ENCODE results near the gene RAB3GAP1.
"Not testable (repeated sequence)": the region's sequence is repeated elsewhere in the genome, so short reads cannot be mapped to it uniquely, and the experiment has no call there.

RAB3GAP1 gene

DNA sequence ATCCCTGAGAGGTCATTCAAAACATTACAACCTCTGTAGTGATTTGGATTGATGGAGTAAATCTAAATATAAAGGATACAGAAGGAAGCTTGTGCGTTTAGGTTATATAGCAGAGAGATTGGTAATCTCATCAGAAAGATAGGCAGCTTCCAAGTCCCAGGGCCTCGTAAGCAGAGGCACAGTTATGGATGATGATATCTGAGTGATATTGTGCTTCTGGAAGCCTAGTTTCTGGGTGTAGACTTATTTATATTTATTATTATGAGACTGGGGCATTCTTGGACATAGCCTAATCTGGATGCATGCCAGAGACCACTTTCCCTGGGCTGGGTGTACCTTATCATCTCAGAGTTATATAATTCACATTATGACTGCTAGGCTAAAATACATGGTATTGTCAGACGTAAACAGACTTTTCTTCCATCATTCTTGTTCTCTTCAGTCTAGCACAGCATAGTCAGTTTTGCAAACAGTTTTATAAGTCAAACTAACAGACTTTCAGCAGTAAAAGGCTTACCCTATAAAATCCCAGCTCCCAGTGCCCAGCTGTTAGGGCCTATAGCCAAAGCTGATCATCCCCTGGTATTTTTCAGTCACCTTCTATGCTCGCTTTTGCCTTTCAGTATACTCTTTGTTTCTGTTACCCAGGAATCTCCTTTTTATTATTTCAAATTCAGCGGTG, 47.9 kb downstream of the RAB3GAP1 start:
- no peak for DNase-seq

DNA sequence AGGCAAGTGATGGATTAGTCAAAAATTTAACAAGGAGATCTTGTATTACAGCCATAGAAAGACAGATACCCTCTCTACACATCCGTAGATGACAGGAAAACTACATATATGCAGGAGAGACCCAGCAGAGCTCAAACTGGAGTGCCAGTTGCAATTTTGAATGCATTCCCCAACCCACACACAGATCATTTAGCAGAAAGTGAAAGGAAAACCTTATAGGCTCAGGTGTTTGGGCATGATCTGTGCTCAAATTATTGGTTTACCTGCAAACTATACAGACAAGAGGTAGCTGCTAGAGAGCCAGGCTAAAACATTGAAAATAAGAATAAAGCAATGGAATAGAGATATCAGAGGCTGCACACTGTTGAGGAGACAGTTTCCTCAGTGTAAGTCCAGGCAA, 51.8 kb downstream of the RAB3GAP1 start:
- no peak for DNase-seq

DNA sequence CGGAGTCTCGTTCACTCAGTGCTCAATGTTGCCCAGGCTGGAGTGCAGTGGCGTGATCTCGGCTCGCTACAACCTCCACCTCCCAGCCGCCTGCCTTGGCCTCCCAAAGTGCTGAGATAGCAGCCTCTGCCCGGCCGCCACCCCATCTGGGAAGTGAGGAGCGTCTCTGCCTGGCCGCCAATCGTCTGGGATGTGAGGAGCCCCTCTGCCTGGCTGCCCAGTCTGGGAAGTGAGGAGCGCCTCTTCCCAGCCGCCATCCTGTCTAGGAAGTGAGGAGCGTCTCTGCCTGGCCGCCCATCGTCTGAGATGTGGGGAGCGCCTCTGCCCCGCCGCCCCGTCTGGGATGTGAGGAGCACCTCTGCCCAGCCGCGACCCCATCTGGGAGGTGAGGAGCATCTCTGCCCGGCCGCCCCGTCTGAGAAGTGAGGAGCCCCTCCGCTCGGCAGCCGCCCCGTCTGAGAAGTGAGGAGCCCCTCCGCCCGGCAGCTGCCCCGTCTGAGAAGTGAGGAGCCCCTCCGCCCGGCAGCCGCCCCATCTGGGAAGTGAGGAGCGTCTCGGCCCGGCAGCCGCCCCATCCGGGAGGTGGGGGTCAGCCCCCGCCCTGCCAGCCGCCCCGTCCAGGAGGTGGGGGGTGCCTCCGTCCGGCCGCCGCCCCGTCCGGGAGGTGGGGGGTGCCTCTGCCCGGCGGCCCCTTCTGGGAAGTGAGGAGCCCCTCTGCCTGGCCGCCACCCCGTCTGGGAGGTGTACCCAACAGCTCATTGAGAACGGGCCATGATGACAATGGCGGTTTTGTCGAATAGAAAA, 53.6 kb downstream of the RAB3GAP1 start:
- DNase-seq = not testable (repeated sequence)

DNA sequence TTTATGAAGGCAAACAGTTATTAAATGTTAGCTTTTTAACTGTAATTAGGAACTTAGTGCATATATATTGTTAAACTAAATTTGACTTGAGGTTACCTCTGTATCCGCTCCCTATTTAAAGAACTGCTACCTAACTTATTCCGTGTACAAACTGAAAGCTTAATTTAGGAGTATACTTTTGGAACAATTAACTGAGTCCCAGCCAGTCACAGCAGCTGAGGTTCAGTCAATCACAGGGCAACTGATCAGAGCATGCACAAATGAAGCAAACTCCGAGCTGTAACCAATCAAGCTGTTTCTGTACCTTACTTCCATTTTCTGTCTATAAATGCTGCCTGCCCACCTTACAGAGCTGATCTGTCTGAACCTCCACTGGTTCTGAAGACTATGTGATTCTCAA, 61.2 kb downstream of the RAB3GAP1 start:
- DNase-seq = no peak

DNA sequence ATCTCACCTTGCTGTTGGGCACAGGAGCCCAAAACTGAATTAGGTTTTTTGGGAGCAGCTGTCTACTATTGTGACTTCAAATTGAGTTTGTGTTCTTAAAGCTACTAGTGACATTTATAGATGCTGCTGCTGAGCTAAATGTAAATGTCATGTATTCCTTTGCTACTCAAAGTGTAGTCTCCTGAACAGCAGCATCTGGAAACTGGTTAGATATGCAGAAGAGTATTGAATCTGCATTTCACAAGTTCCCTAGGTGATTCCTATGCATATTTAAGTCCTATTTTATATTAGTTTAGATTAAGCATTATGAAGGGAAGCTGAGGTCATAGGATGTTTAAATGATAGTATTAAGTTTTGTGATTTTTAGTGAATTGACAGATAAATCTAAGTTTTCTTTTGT, 67.5 kb downstream of the RAB3GAP1 start:
- DNase-seq = no peak

DNA sequence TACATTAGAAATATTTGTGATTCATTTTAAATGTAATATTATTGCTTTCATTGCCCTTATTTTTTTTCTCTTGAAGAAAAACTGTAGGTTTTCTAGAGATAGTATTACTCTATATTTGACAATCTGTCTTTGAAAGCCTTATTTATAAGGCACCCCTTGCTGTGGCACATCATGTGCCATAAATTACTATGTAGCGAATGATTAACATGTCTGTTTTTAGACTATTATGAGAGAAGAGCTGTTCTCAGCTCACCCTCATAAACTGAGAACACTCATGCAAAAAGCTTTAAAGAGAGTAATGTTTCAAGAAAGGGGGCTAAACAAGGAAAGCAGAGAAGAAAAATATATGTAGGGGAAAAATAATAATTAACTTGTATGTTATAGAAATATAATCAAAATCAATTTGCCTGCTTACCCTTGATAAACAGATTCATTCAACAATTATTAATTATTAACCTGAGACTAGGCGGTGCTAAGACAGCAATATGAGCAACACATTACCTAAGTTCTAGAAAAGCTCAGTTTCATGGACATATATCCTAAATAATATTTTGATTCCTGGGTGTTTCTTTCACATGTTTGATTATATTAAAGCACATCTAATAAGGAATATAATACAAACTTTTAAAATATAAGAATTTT, 69.0 kb downstream of the RAB3GAP1 start:
- no peak for DNase-seq

DNA sequence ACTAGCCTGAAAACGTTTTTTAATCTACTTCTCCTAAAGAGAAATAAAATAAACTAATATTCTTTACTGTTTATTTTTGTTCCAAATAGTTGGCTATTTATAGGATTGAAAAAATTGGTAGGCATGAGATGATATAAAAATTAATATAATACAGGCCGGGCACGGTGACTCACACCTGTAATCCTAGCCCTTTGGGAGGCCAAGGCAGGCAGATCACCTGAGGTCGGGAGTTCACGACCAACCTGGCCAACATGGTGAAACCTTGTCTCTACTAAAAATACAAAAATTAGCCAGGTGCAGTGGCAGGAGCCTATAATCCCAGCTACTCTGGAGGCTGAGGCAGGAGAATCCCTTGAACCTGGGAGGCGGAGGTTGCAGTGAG, 69.6 kb downstream of the RAB3GAP1 start:
- not testable (repeated sequence) for DNase-seq

DNA sequence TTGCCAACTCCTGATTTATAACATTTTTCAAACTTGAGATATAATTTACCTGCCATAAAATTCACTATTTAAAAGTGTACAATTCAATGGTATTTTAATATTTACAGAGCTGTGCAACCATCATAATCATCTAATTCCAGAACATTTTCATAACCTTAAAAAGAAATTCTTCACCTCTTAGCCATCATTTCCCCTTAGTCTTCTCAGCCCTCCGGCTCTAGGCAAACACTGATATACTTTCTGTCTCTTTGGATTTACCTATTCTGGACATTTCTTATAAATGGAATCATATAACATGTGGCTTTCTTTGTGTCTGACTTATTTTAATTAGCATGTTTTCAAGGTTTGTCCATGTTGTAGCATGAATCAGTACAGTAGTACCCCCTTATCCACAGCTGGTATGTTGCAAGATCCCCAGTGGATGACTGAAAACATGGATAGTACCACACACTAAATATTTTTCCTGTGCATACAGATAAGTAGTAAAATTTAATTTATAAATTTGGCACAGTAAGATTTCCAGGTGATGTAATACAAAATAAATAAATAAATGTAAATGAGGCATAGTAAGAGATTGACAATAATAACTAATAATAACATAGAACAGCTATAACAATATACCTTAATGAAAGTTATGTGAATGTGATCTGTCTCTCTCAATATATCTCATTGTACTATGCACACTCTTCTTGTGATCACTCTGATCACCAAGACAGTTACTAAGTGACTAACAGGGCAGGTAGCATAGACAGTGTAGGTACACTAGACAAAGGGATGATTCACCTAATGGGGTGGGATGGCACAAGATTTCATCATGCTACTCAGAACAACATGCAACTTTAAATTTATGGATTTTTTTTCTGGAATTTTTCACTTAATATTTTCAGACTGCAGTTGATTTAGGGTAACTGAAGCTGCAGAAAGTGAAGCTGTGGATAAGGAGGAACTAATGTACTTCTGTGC, 73.1 kb downstream of the RAB3GAP1 start:
- DNase-seq = no peak

DNA sequence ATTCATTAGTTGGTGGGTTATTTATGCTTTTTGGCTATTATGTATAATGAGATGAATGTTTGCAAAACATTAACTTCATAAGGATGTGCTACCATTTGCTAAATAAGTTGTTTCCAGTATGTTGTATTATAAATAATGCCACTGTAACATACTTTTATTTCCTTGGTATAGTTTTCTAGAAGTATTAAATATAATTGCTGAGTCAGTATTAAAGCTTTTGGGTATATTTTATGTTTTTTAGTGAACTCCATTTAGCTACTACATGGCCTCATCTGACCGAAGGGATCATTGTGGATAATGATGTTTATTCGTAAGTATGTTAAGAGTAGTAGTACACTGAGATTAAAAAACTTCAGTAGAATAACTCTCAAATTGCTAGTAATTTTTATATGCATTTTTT, 73.8 kb downstream of the RAB3GAP1 start:
- no peak for DNase-seq

DNA sequence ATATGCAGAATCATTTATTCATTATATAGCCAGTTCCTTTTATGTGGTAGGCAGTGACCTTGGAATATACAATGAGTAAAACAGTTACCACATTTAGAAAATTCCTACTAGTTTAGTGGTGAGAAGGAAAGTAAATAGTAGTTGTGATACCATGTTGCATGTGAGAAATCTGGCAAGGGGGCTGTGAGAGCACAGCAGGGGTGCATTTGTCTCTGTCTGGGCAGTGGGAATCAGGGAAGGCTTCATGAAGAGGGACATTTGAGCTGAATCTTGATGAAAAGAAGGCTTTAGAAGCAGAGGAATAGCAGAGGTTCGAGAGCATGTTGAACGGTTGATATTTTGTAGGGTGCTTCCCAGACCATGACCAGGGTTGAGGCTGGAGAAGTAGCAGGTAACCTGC, 78.7 kb downstream of the RAB3GAP1 start:
- no peak for DNase-seq

DNA sequence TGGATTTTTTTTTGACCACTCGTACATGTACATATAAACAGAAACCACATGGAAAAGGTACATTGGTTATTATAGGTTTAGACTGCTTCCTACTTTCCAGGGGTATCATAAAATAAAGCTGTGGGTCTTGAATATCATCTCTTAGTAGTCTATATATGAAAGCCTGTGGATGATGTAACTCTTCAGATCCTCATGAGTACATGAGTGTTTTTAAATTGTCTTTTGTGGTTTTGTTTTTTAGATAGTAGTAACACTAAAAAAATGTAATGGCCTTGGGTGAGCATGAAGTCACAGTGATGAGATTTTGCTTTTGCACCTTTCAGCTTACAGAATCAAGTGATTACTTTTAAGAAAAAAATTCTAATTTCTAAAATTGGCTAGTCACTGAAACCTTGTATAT, 80.2 kb downstream of the RAB3GAP1 start:
- no peak for DNase-seq

DNA sequence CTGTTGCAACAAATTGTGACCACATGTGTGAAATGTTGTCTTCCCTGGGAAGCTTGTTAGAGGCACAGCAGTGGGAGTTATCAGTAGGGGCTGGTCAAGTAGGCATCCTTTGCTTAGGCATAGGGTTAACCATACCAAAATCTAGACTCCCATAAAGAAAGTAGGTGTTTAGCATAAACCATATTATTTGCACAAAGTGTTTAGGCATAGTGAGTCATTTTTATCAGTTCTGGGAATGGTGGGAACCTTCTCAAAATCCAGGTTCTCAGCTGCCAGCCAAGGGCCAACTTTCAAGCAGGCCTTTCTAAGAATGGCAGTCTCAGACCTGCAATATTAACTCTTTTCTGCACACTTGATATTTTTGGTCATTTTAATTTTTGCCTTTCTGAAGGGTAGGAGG, 88.5 kb downstream of the RAB3GAP1 start:
- DNase-seq = no peak

DNA sequence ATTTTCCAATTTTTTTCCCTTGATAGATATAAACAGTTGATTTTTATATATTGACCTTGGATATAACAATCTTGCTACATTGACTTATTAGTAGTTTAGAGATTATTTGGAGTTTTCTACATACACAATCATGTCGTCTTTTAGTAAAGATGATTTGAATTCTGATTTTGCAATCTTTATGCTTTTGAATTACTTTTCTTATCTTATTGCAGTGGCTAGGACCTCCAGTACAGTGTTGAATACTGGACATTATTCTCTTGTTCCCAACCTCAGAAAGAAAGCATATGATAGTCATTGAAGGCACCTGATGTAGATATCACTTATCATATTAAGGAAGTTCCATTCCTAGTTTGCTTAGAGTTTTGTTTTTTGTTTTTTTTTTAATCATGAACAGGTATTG, 90.2 kb downstream of the RAB3GAP1 start:
- no peak for DNase-seq

DNA sequence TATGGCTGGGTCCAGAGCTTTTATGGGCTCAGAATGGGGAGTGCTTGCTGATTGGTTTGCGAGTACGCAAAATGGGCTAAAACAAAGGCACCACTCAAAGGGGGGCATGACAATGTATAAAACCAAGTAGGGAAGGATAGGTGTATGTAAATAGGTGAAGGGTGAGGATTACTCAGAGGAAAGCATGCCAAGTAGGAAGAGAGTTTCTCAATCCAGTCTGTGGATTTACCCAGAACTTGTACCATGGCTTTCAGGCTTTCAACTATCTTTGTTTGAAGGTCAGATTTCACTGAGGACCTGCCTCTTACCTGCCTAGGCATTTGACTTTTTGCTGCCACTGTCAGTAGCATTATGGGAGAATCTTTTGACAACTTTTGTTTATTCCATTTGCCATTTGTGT, 92.3 kb downstream of the RAB3GAP1 start:
- no peak for DNase-seq

DNA sequence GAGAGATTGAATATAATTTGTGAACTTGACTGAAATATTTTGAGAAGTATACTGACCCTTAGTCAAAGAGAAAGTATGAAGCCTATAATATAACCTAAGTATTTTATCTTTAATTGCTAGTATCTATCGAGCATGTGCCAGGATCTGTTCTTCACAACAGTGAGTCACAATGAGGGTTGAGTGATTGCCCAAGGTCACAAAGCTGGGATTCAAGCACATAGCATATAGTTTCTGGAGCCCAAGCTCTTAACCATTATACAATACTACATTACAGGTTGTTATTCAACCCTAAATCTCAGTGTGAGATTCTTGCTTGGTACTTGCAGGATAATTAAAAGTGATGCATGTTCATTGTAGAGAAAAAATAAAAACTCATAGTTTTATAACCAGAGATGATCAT, 97.2 kb downstream of the RAB3GAP1 start:
- no peak for DNase-seq

DNA sequence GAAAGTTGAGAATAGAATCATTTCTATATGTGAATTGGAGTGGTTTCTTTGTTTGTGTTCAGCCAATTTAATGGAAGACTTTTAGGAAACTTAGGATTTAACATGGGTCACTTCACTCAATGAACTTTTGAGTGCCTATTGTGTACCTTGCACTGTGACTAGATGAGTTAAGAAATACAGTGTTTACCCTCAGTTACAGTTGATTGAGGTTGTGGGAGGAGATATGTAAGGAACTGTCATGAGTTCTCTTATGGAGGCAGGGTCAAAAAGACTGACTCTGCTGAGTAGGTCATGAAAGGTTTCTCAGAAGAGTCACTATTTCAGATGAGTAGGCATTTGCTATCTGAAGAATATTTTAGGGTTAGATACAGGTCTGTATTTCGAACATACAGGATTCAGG, 98.6 kb downstream of the RAB3GAP1 start:
- no peak for DNase-seq

DNA sequence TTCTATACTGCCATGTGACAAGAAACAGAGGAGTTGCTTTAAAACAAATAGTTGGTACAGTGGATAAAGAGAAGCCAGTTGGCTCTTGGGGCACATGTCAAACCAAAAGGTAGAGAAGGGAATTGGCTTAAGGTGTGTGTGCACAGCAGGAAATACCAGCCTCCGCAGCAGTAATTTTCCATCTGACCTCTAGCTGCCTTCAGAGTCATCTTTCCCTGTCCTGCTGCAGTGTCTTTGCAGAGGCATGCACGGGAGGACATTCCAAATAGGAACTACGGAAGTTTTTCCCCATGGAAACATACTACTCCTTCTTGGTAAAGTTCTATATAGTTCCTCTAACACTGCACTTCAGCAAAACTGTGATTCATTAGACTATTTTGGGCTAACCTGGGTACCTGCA, 99.5 kb downstream of the RAB3GAP1 start:
- no peak for DNase-seq

DNA sequence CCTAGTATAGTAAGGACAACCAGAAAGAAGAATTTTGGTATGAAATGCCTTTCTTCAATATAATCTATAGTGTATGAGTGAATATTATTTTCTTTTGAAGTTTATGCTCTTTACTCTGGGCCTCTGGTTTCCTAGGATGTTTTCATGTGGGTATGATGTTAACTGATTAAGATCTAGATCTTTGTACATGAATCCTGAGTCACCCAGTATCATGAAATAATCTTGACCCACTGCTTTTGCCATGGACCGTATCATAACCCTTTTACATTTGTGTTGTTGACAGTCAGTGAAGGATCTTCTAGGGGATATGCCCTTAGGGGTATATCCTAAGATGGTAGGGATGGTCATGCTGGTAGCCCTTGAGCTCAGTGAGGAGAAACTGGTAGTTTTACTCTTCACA, 100.3 kb downstream of the RAB3GAP1 start:
- no peak for DNase-seq

DNA sequence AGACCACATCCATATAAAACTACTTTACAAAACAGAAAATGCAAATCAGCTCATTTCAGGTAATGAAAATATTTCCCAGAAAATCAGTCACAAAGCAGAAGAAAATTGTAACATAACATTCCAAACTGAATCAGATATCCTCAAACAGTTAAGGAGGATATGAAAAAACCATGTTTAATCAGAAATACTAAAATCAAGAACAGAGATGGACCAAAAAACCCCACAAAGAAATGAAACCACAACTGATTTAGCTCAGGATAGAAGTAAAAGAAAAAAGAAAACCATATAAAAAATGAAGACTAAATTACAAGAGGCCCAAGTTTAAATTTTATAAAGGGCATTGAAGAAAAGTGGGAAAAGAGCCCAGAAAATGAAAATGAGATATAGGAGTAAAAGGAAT, 102.9 kb downstream of the RAB3GAP1 start:
- DNase-seq = no peak

DNA sequence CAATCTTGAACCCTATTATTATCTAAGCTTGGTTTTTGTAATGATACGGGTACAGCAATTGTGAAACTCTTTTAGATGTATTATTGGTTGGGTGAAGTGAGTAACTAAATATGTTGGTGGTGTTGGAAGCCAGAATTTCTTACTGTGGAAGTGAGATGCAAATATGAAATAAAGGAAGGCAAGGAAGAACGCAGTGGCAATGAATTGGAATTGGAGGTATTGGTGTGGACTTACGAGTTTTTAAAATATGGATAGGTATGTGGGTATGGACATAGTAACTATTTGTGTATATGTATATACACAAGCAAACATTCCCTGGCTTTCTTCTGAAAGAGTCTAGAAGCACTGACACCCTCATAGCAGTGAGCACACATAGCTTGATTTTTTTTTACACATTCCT, 105.8 kb downstream of the RAB3GAP1 start:
- DNase-seq = no peak

DNA sequence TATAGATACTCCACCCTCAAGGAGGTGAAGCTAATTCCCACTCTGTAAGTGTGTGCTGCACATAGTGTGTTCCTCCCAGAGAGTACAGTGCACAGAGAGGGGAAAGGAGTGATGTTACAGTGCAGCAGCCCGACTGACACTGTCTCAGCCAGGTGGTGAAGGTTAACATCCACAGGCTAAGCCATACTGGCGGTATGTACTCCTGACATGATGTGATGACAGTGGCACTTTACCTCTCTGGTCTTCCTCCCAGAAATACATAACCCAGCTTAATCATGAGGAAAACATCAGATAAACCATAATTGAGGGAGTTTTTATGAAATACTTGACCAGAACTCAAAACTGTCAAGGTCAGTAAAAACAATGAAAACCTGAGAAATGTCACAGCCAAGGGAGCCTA, 107.1 kb downstream of the RAB3GAP1 start:
- no peak for DNase-seq

DNA sequence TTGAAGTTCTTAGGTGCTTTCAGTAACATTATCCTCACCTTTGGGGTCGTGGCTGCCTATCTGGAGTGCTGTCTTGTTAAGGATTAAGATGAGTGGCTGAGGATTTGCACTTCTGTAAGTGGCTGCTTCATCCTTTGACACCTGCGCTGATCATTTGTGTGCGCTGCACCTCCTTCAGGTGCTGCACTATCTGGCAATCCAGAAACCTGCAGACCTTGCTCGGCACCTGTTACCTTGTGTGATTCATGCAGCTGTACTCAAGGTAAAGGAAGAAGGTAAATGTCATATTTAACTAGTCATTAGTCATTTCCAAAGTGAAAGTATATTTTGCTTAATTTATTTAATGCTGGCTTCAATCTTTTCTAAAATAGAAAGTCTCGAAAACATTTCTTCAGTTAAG, 110.3 kb downstream of the RAB3GAP1 start:
- DNase-seq = no peak
